Endodermal cell (in vitro differentiated cells): ENCODE results near the gene INF2. TPM values are rescaled to one million over a fixed set of nuclear protein-coding genes. Genes with fewer than 3 reads are reported as not detected.

Experiments
- DNase-seq: peaks from one replicate; pipeline ENCODE4 v3.0.0-alpha.2; 2017
- H3K27ac ChIP-seq: 2 replicates; pipeline ENCODE4 v1.5.1; 2013; ENCODE audit warnings: mild to moderate bottlenecking, low read depth, low read length, moderate library complexity
- H3K27me3 ChIP-seq: 2 replicates; pipeline ENCODE4 v1.6.1; 2013; ENCODE audit warnings: mild to moderate bottlenecking, low read length, moderate library complexity; ENCODE audit not compliant: insufficient read depth, control insufficient read depth, poor library complexity, severe bottlenecking
- H3K36me3 ChIP-seq: 2 replicates; pipeline ENCODE4 v1.7.0; 2013; ENCODE audit warnings: mild to moderate bottlenecking, low read length, moderate library complexity; ENCODE audit not compliant: control insufficient read depth, insufficient read depth
- H3K4me1 ChIP-seq: one replicate; pipeline ENCODE4 v1.7.0; 2013; ENCODE audit warnings: low read length; ENCODE audit not compliant: control insufficient read depth, insufficient read depth
- H3K4me3 ChIP-seq: 2 replicates; pipeline ENCODE4 v1.5.1; 2013; ENCODE audit warnings: mild to moderate bottlenecking, low read length, moderate library complexity
- H3K9ac ChIP-seq: 2 replicates; pipeline ENCODE4 v1.6.1; 2013; ENCODE audit warnings: mild to moderate bottlenecking, low read length, moderate library complexity; ENCODE audit not compliant: poor library complexity, severe bottlenecking; ENCODE audit errors: extremely low read depth
- H3K9me3 ChIP-seq: 2 replicates; pipeline ENCODE4 v1.6.1; 2013; ENCODE audit warnings: mild to moderate bottlenecking, low read length, moderate library complexity; ENCODE audit not compliant: control insufficient read depth
- H3K27ac Mint-ChIP-seq: 2 replicates; pipeline ENCODE4 v1.8.0; 2020; ENCODE audit warnings: mixed read lengths
- H3K27me3 Mint-ChIP-seq: 2 replicates; pipeline ENCODE4 v1.8.0; 2021; ENCODE audit warnings: mild to moderate bottlenecking, mixed read lengths; ENCODE audit not compliant: insufficient read depth
- H3K36me3 Mint-ChIP-seq: 2 replicates; pipeline ENCODE4 v1.8.0; 2020; ENCODE audit warnings: low read depth, mixed read lengths
- H3K4me1 Mint-ChIP-seq: 2 replicates; pipeline ENCODE4 v1.8.0; 2020; ENCODE audit warnings: mixed read lengths
- H3K4me3 Mint-ChIP-seq: 2 replicates; pipeline ENCODE4 v1.8.0; 2020; ENCODE audit warnings: mild to moderate bottlenecking, moderate library complexity, mixed read lengths
- H3K9me3 Mint-ChIP-seq: 2 replicates; pipeline ENCODE4 v1.8.0; 2020; ENCODE audit warnings: mild to moderate bottlenecking, mixed read lengths
- CTCF ChIP-seq: fragments of 200-600 bp; sonication (generic); conservative IDR thresholded peaks from 2 replicates; pipeline ENCODE4 v1.5.0; 2021; ENCODE audit warnings: antibody characterized with exemption, mild to moderate bottlenecking
- WGBS, 2 experiments: methylation state at CpG; one replicate each; pipeline versions ENCODE4 v1.1.5 to v1.1.7; 2013; ENCODE audit warnings: missing lambda C conversion rate in 2 of 2, mixed read lengths in 1 of 2; ENCODE audit not compliant: insufficient coverage in 1 of 2, insufficient read length in 1 of 2; 5-methylcytosine and 5-hydroxymethylcytosine counted together
- total RNA-seq, 2 donors: library from RNA; stranded (reverse); fragmentation: NEBNext Ultra II Directional in 1 of 2; extraction: Animal tissue kit (Norgen Biotek cat#: 25700) in 1 of 2; gene quantifications; 2 replicates in 1 of 2; 3 replicates in 1 of 2; pipeline ENCODE4 v1.2.1, GENCODE V29; 2021

Gene INF2
- total RNA-seq, 2 donors from 2014 or later, result 99.7 to 114 TPM

GRCh38 chr14:104641753-104642539 is 47.5 kb upstream of the INF2 start:
- Histone ChIP-seq H3K9me3 (peaks cover 13% of the 10 kb centered on the region), H3K27ac (no peak overlapping the region), H3K9ac (no peak overlapping the region), H3K4me1 (peaks cover 7% of the 10 kb centered on the region), H3K27me3 (no peaks in the 10 kb centered on the region), H3K36me3 (no peaks in the 10 kb centered on the region), H3K4me3 (no peak overlapping the region)
- Mint-ChIP-seq H3K4me1 (peaks cover 28% of the 10 kb centered on the region), H3K36me3 (peaks cover 10% of the 10 kb centered on the region), H3K27me3 (no peaks in the 10 kb centered on the region), H3K27ac (no peak overlapping the region), H3K9me3 (peaks cover 21% of the 10 kb centered on the region), H3K4me3 (no peak overlapping the region)
- 93 to 95% methylated on average over 17 to 23 of the region's 23 CpGs for WGBS, 2 experiments
- TF ChIP-seq CTCF, result no peak
- DNase-seq, result peak; percentile 41

- TF ChIP-seq CTCF, result no peak
- WGBS, 2 experiments, result 93 to 97% methylated on average over 6 to 9 of the region's 9 CpGs
Measured at GRCh38 chr14:104642540-104642868, 46.9 kb upstream of the INF2 start.

GRCh38 chr14:104643306-104643705 is 46.1 kb upstream of the INF2 start:
- Mint-ChIP-seq H3K27ac (no peak overlapping the region), H3K27me3 (no peaks in the 10 kb centered on the region), H3K4me3 (no peak overlapping the region), H3K36me3 (peaks cover 10% of the 10 kb centered on the region), H3K9me3 (peaks cover 28% of the 10 kb centered on the region), H3K4me1 (peaks cover 18% of the 10 kb centered on the region)
- peaks cover 23% of the 10 kb centered on the region for H3K9me3 ChIP-seq
- H3K4me3 ChIP-seq, result no peak overlapping the region
- TF ChIP-seq CTCF, result no peak
- WGBS, 2 experiments, result 85 to 94% methylated on average over 2 to 8 of the region's 8 CpGs
- DNase-seq, result peak; percentile 37
- peaks cover under 1% of the 10 kb centered on the region for H3K4me1 ChIP-seq
- H3K27ac ChIP-seq, result no peak overlapping the region
- H3K36me3 ChIP-seq, result no peaks in the 10 kb centered on the region
- no peaks in the 10 kb centered on the region for H3K27me3 ChIP-seq
- no peak overlapping the region for H3K9ac ChIP-seq

More at GRCh38 chr14:104642540-104642868, 46.9 kb upstream of the INF2 start:
- Mint-ChIP-seq H3K27ac (no peak overlapping the region), H3K36me3 (peaks cover 10% of the 10 kb centered on the region), H3K4me1 (peaks cover 26% of the 10 kb centered on the region), H3K27me3 (no peaks in the 10 kb centered on the region), H3K9me3 (peaks cover 25% of the 10 kb centered on the region), H3K4me3 (no peak overlapping the region)
- Histone ChIP-seq H3K27ac (no peak overlapping the region), H3K9ac (no peak overlapping the region), H3K9me3 (peaks cover 19% of the 10 kb centered on the region), H3K36me3 (no peaks in the 10 kb centered on the region), H3K4me1 (peaks cover 5% of the 10 kb centered on the region), H3K27me3 (no peaks in the 10 kb centered on the region), H3K4me3 (no peak overlapping the region)
- peak; percentile 40 for DNase-seq
